Smooth muscle cell (in vitro differentiated cells): ENCODE data around the gene KDM7A. TPM values are rescaled to one million over a fixed set of nuclear protein-coding genes. Genes with fewer than 3 reads are reported as not detected.

Experiments
- DNase-seq: peaks from one replicate; lab custom pipeline; 2025; ENCODE audit not compliant: unreplicated experiment; lab: John Stamatoyannopoulos, UW
- H2AFZ ChIP-seq: fragments of 200-600 bp; sonication (generic); 2 replicates; pipeline ENCODE4 v1.6.0; 2016; ENCODE audit warnings: antibody characterized with exemption, low read depth, mild to moderate bottlenecking
- H3F3A ChIP-seq: fragments of 200-600 bp; sonication (generic); 2 replicates; pipeline ENCODE4 v1.6.0; 2017; ENCODE audit warnings: antibody characterized with exemption, low read depth
- H3K27ac ChIP-seq: fragments of 200-600 bp; sonication (generic); 2 replicates; pipeline ENCODE4 v1.5.1; 2016; ENCODE audit warnings: low read depth, mild to moderate bottlenecking
- H3K27me3 ChIP-seq: fragments of 200-600 bp; sonication (generic); 2 replicates; pipeline ENCODE4 v1.6.1; 2016; ENCODE audit warnings: low read depth, mild to moderate bottlenecking
- H3K36me3 ChIP-seq: fragments of 200-600 bp; sonication (generic); 2 replicates; pipeline ENCODE4 v1.5.1; 2016; ENCODE audit warnings: low read depth
- H3K4me1 ChIP-seq: fragments of 200-600 bp; sonication (generic); 2 replicates; pipeline ENCODE4 v1.5.1; 2016; ENCODE audit warnings: low read depth
- H3K4me2 ChIP-seq: fragments of 200-600 bp; sonication (generic); 2 replicates; pipeline ENCODE4 v1.6.0; 2016; ENCODE audit warnings: mild to moderate bottlenecking
- H3K4me3 ChIP-seq: fragments of 200-600 bp; sonication (generic); 2 replicates; pipeline ENCODE4 v1.5.1; 2016; ENCODE audit warnings: mild to moderate bottlenecking
- H3K79me2 ChIP-seq: fragments of 200-600 bp; sonication (generic); 2 replicates; pipeline ENCODE4 v1.6.0; 2016; ENCODE audit warnings: low read depth, mild to moderate bottlenecking
- H3K9ac ChIP-seq: fragments of 200-600 bp; sonication (generic); 2 replicates; pipeline ENCODE4 v1.6.0; 2016; ENCODE audit warnings: low read depth
- H3K9me3 ChIP-seq: fragments of 200-600 bp; sonication (generic); replicated peaks from 2 replicates; pipeline ENCODE4 v1.5.1; 2016; ENCODE audit warnings: low read depth
- H4K20me1 ChIP-seq: fragments of 200-600 bp; sonication (generic); 2 replicates; pipeline ENCODE4 v1.6.0; 2016; ENCODE audit warnings: low read depth
- CTCF ChIP-seq: fragments of 200-600 bp; sonication (generic); IDR thresholded peaks from 2 replicates; pipeline ENCODE4 v1.5.1; 2017; ENCODE audit warnings: borderline replicate concordance, mild to moderate bottlenecking, antibody characterized with exemption; ENCODE audit not compliant: insufficient read depth, poor library complexity, severe bottlenecking
- WGBS: methylation state at CpG from one replicate; pipeline ENCODE4 v1.1.7; 2016; ENCODE audit warnings: low lambda C conversion rate; 5-methylcytosine and 5-hydroxymethylcytosine counted together
- polyA plus RNA-seq: library from polyadenylated mRNA; unstranded; fragments of >200 nt; fragmentation: Nextera tagmentation; extraction: Ambion mirVana; gene quantifications from 2 replicates; pipeline ENCODE4 v1.2.1, GENCODE V29; 2016
- total RNA-seq: library from RNA; depleted of rRNA; stranded (reverse); fragments of >200 nt; gene quantifications from 2 replicates; pipeline ENCODE4 v1.2.3, GENCODE V29; 2014

The KDM7A gene
- total and polyA plus RNA-seq, 2 experiments from 2014 or later = 0.88 to 17.3 TPM

DNA sequence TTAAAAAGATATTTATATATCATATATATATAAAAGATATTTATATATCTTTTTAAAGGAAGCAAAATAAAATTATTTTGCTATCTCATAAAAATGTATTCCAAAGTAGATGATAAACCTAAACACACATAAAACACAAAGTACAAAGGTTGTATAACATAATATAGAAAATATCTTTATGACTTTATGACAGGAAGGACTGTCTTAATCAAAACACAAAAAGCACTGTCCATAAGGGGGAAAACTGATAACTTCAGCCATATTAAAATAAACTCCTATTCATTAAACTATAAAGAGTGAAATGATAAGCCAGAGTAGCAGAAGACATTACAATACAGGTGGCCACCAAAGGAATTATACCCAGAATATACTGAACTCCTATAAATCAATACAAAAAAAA is 34.8 kb downstream of the KDM7A start:
- Histone ChIP-seq H2AFZ (no peak overlapping the region), H3K4me3 (no peak overlapping the region), H3F3A (no peaks in the 10 kb centered on the region), H3K79me2 (peaks cover 44% of the 10 kb centered on the region), H3K4me2 (no peak overlapping the region), H3K27ac (no peak overlapping the region), H3K4me1 (no peaks in the 10 kb centered on the region), H4K20me1 (peaks cover 41% of the 10 kb centered on the region), H3K27me3 (no peaks in the 10 kb centered on the region), H3K9me3 (no peaks in the 10 kb centered on the region), H3K9ac (no peak overlapping the region), H3K36me3 (no peaks in the 10 kb centered on the region)
- no peak for TF ChIP-seq CTCF
- no peak for DNase-seq

GRCh38 chr7:140141256-140141655 is 35.5 kb downstream of the KDM7A start:
- no peak for DNase-seq
- 97% methylated on average over 3 of the region's 3 CpGs for WGBS

GRCh38 chr7:140137078-140137477 is 39.7 kb downstream of the KDM7A start:
- Histone ChIP-seq H4K20me1 (peaks cover 32% of the 10 kb centered on the region), H3K27ac (no peak overlapping the region), H3F3A (no peaks in the 10 kb centered on the region), H3K79me2 (peaks cover 24% of the 10 kb centered on the region), H3K9ac (no peak overlapping the region), H3K9me3 (no peaks in the 10 kb centered on the region), H3K4me1 (no peaks in the 10 kb centered on the region), H3K4me2 (no peak overlapping the region), H3K36me3 (peaks cover 5% of the 10 kb centered on the region), H3K4me3 (no peak overlapping the region), H2AFZ (no peak overlapping the region), H3K27me3 (no peaks in the 10 kb centered on the region)
- TF ChIP-seq CTCF = no peak
- DNase-seq = no peak
- WGBS = 100% methylated on average over 2 of the region's 2 CpGs

More at GRCh38 chr7:140141256-140141655, 35.5 kb downstream of the KDM7A start:
- no peak overlapping the region for H3K4me3 ChIP-seq
- no peaks in the 10 kb centered on the region for H3K4me1 ChIP-seq
- no peak overlapping the region for H3K9ac ChIP-seq
- H3K79me2 ChIP-seq = peaks cover 44% of the 10 kb centered on the region
- no peaks in the 10 kb centered on the region for H3K9me3 ChIP-seq
- no peak overlapping the region for H3K27ac ChIP-seq
- H3K27me3 ChIP-seq = no peaks in the 10 kb centered on the region
- no peaks in the 10 kb centered on the region for H3F3A ChIP-seq
- no peak for TF ChIP-seq CTCF
- no peak overlapping the region for H2AFZ ChIP-seq
- H3K36me3 ChIP-seq = no peaks in the 10 kb centered on the region
- peaks cover 38% of the 10 kb centered on the region for H4K20me1 ChIP-seq
- H3K4me2 ChIP-seq = no peak overlapping the region

GRCh38 chr7:140136073-140136472 is 40.7 kb downstream of the KDM7A start:
- Histone ChIP-seq H3K27me3 (no peaks in the 10 kb centered on the region), H3F3A (no peaks in the 10 kb centered on the region), H3K9me3 (no peaks in the 10 kb centered on the region), H3K27ac (no peak overlapping the region), H3K4me2 (no peak overlapping the region), H3K4me1 (no peaks in the 10 kb centered on the region), H2AFZ (no peak overlapping the region), H3K36me3 (peaks cover 5% of the 10 kb centered on the region), H3K4me3 (no peak overlapping the region), H3K9ac (no peak overlapping the region), H3K79me2 (peaks cover 16% of the 10 kb centered on the region), H4K20me1 (peaks cover 24% of the 10 kb centered on the region)
- TF ChIP-seq CTCF = no peak
- no peak for DNase-seq
